Measurements from ENCODE around the gene LRRC59.
"Not testable (repeated sequence)": the region's sequence is repeated elsewhere in the genome, so short reads cannot be mapped to it uniquely, and the experiment has no call there.

The LRRC59 gene

GRCh38 chr17:50397111-50397918, at the start of gene LRRC59:
TSS of gene LRRC59 (minus strand) at chr17:50397523. CDS start at chr17:50397317, 206 bp downstream.
- peak; percentile 83 to 95 (median 88) for DNase-seq (ENCODE audit: low read depth in 2 of 3, low spot score in 1 of 3)

DNA sequence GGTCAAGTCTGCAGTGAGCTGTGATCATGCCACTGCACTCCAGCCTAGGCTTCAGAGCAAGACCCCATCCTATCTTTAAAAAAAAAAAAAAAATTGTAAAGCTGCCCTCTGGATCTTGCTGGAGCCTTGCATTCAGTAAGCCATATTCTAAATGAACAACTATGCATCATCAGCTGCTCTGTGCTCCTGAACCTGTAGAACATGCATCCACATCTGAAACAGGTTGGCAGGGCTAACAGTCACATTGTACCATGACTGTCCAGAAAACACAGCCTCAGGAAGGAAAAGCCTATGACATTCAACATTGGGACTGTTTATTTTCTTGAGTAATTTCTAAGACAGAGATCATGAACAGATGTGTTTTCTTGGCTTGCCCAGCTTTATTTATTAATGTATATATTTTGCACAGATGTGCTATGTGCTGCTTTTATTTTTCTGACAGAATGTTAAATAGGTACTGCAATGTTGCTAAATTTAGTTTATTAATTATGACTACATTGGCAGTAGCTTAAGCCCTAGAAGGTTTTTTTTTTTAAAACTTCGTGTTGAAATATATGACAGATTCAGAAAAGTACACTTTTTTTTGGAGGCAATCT, 48.5 kb upstream of the LRRC59 start:
- DNase-seq (ENCODE audit: low read depth in 2 of 3, low spot score in 1 of 3), result no peak

DNA sequence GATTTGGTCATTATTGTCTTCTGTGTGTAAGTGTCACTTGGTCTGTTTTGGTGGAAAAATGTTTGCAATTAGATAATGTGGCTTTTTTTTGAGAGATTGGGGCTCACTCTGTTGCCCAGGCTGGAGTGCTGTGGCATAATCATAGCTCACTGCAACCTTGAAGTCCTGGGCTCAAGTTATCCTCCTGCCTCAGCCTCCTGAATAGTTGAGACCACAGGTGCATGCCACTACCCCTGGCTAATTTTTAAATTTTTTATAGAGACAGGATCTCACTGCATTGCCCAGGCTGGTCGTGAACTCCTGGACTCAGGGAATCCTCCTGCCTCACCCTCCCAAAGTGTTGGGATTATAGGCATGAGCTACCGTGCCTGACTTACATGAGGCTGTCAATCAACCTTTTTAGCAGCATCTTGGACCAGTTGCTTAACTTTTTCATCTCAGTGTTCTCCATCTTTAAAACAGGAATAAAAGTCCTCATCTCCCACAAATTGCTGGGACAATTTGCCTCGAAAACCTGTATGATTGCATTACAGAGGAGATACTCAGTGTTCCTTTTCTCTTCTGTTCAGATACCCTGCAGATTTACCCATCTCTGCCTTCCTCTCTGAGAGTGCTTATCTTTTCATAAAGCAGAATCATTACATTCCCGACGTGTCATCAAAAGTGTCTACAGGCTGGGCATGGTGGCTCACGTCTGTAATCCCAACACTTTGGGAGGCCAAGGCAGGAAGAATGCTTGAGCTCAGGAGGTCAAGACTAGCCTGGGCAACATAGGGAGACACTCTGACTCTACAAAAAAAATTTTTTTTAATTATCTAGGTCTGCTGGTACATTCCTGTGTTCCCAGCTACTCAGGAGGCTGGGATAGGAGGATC, 47.8 kb upstream of the LRRC59 start:
- no peak for DNase-seq (ENCODE audit: low read depth in 2 of 3, low spot score in 1 of 3)

GRCh38 chr17:50443505-50443974, 46.2 kb upstream of the LRRC59 start:
- no peak for DNase-seq (ENCODE audit: low read depth in 2 of 3, low spot score in 1 of 3)

DNA sequence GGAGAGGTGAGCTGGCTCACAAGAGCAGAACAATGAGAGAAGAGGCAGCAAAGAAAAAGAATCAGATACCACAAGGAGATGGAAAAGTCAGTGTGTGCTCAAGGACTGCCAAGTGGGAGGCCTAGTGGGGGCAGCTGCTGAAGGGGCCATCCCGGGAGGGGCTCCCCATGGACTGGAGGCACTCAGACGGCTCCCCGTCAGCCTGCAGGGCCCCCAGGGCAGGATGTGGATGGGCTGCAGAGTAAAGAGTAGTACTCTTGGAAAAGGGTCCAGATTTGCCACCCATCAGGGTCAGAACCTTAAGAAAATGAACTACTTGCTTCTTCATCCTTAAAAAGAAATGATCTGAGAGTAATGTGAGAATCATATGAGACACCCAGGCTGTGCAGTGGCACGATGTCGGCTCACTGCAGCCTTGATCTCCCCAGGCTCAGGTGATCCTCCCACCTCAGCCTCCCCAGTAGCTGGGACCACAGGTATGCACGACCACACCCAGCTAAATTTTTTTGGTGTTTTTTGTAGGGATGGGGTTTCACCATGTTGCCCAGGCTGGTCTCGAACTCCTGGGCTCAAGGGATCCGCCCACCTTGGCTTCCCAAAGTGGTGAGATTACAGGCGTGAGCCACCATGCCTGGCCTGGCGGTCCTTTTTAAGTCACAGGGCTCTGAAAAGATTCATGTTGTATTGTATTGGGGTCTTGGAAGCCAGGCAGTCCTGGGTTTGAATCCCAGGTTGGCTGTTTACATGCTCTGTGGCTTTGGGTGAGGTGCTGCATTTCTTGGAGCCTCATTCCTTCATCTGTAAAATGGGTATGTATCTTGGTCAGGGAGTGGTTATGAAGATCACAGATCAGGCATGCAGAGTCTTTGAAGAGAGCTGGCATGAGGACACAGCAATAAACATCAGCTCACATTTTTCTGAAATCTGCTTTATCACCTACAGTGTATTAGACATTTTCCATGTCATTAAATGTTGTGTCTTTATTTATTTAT, 43.8 kb upstream of the LRRC59 start:
- no peak for DNase-seq (ENCODE audit: low read depth in 2 of 3, low spot score in 1 of 3)

DNA sequence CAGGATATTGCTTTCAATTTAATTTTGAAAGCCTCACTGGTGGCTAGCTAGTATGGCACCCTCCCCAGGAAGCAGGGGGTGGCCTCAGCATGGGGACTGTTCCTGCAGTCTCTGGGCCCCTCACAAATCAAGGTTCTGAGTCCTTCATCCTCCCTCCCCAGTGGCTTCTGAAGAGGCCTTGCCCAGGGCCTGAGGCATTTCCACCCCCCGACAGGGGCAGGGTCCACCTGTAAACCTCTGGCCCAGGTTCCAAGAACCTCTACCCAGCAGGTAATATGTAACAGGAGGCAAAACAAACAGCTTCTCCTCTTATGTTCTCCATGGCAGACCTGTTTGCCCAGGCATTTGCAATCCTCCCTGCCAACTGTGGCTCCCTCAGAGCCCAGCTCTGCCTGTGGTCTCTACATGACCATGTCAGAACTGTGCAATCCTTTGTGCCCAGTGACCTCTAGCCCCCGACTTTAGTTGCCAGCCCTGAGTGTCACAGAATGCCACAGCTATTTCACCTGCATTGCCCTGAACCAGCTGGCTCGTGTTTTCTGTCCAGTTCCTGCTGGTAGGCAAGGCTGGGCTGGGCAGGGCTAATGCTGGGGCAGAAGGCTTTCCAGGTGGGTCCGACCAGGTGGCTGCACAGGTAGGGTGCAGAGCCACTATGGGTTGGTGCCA, 43.0 kb upstream of the LRRC59 start:
- DNase-seq (ENCODE audit: low read depth in 2 of 3, low spot score in 1 of 3), result no peak

DNA sequence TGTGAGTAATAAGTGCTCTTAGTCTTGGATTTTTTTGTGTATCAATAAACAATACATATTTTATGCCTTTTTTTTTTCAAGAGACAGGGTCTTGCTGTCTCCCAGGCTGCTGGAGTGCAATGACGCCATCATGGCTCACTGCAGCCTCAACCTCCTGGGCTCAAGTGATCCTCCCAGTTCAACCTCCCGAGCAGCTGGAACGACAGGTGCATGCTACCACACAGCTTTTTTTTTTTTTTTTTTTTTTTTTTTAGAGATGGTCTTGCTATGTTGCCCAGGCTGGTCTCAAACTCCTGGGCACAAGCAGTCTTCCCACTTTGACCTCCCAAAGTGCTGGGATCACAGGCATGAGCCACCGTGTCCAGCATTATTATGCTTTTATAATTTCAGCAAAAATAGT, 41.7 kb upstream of the LRRC59 start:
- DNase-seq (ENCODE audit: low read depth in 2 of 3, low spot score in 1 of 3), result no peak

DNA sequence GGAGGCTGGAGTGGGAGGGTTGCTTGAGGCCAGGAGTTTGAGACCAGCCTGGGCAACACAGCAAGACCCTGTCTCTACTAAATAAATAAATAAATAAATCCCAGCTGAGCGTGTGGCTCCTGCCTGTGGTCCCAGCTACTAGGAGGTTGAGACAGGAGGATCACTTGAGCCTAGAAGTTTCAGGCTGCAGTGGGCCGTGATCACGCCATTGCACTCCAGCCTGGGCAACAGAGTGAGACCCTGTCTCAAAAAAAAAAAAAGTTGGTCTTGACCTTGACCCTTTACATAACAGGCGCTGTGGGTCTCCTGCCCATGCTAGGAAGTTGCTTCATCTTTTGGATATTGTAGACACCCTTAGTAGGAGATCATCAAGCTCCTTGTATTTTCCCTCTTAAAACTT, 40.1 kb upstream of the LRRC59 start:
- DNase-seq (ENCODE audit: low read depth in 2 of 3, low spot score in 1 of 3), result no peak

GRCh38 chr17:50432125-50432762, 34.9 kb upstream of the LRRC59 start:
- no peak for DNase-seq (ENCODE audit: low read depth in 2 of 3, low spot score in 1 of 3)

GRCh38 chr17:50430821-50431618, 33.7 kb upstream of the LRRC59 start:
- no peak for DNase-seq (ENCODE audit: low read depth in 2 of 3, low spot score in 1 of 3)

DNA sequence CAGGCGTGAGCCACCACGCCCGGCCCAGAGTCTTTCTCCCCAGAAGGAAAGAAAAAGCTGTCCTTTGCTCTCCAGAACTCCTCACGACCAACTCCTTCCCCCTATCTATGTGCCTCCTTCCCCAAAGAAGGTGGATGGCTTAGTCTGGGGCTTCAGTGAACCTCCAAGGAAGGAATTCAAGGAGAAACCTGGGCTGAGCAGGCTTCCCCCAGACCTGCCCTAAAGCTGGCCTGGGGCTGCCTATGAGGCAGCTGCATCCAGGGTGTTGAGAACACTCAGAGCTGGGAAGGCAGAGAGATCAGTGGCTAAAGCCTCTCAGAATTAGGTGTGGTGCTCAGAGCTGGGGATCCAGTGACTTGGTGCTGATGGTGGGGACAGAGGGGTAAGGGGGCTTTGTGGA, 32.5 kb upstream of the LRRC59 start:
- no peak for DNase-seq (ENCODE audit: low read depth in 2 of 3, low spot score in 1 of 3)

- no peak for DNase-seq (ENCODE audit: low read depth in 2 of 3, low spot score in 1 of 3)
Measured at GRCh38 chr17:50428831-50429424, 31.6 kb upstream of the LRRC59 start.

DNA sequence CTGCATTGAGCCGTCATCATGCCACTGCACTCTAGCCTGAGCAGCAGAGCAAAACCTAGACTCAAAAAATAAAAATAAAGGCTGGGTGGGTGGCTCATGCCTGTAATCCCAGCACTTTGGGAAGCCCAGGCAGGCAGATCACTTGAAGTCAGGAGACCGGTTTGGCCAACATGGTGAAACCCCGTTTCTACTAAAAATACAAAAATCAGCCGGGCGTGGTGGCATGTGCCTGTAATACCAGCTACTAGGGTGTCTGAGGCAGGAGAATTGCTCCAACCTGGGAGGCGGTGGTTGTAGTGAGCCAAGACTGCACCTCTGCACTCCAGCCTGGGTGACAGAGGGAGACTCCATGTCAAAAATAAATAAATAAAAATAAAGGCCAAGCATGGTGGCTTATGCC, 30.8 kb upstream of the LRRC59 start:
- not testable (repeated sequence) for DNase-seq (ENCODE audit: low read depth in 2 of 3, low spot score in 1 of 3)

GRCh38 chr17:50426814-50427787, 29.8 kb upstream of the LRRC59 start:
- DNase-seq (ENCODE audit: low read depth in 2 of 3, low spot score in 1 of 3), result no peak

DNA sequence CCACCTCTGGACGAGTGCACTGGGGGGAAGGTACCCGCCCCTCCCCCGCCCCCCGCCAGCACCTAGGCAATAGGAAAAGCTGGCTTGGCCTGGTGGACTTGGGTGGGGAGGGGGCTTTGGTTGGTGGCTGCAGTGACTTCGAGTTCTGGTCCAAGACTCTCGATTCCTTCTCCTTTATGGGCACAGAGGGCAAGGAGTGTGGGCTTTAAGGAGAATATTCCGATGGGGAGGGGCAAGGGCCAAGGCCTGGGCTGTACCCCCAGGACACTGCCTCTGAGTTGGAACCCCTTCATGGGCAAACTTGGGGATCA, 29.1 kb upstream of the LRRC59 start:
- DNase-seq (ENCODE audit: low read depth in 2 of 3, low spot score in 1 of 3), result no peak

GRCh38 chr17:50425682-50426471, 28.6 kb upstream of the LRRC59 start, which contains the start of gene ACSF2:
TSS of gene ACSF2 (plus strand) at chr17:50426218. CDS start at chr17:50426262, 44 bp downstream.
- peak; percentile 48 to 65 (median 53) for DNase-seq (ENCODE audit: low read depth in 2 of 3, low spot score in 1 of 3)
